HL-60 (cell line): ENCODE data around the gene RGN.

Experiments
- TF ChIP-seq, protein P1 (sequence below): IDR thresholded peaks from 2 replicates; pipeline ENCODE4 v1.6.1; 2012; ENCODE audit warnings: low read depth; ENCODE audit not compliant: insufficient replicate concordance
- TF ChIP-seq, protein P2 (sequence below): IDR thresholded peaks from one replicate; pipeline ENCODE4 v1.5.1; 2011; ENCODE audit warnings: low read length, control low read depth, inconsistent platforms; ENCODE audit not compliant: insufficient read depth

DNA sequence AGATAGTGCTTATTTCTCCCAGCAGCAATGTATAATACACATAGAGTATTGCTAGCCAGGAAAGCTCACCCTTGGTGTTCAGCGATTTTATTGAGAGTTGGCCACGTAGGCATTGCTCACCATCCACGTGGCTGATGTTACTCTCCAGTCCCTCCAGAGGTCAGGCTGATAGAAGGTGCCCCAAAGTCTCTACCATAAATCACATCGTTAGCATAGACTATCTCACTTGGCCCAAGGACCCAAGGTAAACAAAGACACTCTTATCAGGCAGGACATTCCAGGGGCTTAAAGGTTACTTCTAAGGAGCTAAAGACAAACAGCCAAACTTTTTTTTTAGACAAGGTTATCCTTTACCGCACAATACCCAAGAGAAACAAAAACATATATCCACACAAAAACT lies 30.3 kb upstream of the RGN start:
- TF ChIP-seq, protein P1, sequence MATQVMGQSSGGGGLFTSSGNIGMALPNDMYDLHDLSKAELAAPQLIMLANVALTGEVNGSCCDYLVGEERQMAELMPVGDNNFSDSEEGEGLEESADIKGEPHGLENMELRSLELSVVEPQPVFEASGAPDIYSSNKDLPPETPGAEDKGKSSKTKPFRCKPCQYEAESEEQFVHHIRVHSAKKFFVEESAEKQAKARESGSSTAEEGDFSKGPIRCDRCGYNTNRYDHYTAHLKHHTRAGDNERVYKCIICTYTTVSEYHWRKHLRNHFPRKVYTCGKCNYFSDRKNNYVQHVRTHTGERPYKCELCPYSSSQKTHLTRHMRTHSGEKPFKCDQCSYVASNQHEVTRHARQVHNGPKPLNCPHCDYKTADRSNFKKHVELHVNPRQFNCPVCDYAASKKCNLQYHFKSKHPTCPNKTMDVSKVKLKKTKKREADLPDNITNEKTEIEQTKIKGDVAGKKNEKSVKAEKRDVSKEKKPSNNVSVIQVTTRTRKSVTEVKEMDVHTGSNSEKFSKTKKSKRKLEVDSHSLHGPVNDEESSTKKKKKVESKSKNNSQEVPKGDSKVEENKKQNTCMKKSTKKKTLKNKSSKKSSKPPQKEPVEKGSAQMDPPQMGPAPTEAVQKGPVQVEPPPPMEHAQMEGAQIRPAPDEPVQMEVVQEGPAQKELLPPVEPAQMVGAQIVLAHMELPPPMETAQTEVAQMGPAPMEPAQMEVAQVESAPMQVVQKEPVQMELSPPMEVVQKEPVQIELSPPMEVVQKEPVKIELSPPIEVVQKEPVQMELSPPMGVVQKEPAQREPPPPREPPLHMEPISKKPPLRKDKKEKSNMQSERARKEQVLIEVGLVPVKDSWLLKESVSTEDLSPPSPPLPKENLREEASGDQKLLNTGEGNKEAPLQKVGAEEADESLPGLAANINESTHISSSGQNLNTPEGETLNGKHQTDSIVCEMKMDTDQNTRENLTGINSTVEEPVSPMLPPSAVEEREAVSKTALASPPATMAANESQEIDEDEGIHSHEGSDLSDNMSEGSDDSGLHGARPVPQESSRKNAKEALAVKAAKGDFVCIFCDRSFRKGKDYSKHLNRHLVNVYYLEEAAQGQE: no peak
- TF ChIP-seq, protein P2, sequence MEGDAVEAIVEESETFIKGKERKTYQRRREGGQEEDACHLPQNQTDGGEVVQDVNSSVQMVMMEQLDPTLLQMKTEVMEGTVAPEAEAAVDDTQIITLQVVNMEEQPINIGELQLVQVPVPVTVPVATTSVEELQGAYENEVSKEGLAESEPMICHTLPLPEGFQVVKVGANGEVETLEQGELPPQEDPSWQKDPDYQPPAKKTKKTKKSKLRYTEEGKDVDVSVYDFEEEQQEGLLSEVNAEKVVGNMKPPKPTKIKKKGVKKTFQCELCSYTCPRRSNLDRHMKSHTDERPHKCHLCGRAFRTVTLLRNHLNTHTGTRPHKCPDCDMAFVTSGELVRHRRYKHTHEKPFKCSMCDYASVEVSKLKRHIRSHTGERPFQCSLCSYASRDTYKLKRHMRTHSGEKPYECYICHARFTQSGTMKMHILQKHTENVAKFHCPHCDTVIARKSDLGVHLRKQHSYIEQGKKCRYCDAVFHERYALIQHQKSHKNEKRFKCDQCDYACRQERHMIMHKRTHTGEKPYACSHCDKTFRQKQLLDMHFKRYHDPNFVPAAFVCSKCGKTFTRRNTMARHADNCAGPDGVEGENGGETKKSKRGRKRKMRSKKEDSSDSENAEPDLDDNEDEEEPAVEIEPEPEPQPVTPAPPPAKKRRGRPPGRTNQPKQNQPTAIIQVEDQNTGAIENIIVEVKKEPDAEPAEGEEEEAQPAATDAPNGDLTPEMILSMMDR: no peak
